ENCODE data around the gene RAC3.

The RAC3 gene

GRCh38 chr17:82076018-82076784, 44.7 kb downstream of the RAC3 start:
- Histone ChIP-seq H3K4me3 (no peak overlapping the region), H3K27ac (no peak overlapping the region)
- DNase-seq (ENCODE audit: low spot score): no peak
- TF ChIP-seq CTCF (IDR thresholded peaks at IDR 0.05): no peak

- Histone ChIP-seq H3K27ac (no peak overlapping the region), H3K4me3 (no peak overlapping the region)
- no peak for DNase-seq (ENCODE audit: low spot score)
- TF ChIP-seq CTCF (IDR thresholded peaks at IDR 0.05): no peak
Observed at GRCh38 chr17:82076785-82077591, 45.5 kb downstream of the RAC3 start.

- DNase-seq (ENCODE audit: low spot score): no peak
- Histone ChIP-seq H3K27ac (no peak overlapping the region), H3K4me3 (no peak overlapping the region)
- no peak for TF ChIP-seq CTCF (IDR thresholded peaks at IDR 0.05)
Observed at GRCh38 chr17:82077617-82078358, 46.3 kb downstream of the RAC3 start.

- no peak for DNase-seq (ENCODE audit: low spot score)
- TF ChIP-seq CTCF (IDR thresholded peaks at IDR 0.05): no peak
- Histone ChIP-seq H3K27ac (no peak overlapping the region), H3K4me3 (no peak overlapping the region)
Observed at GRCh38 chr17:82078433-82078832, 47.0 kb downstream of the RAC3 start.

GRCh38 chr17:82079001-82079677, 47.7 kb downstream of the RAC3 start:
- H3K4me3 ChIP-seq: no peak overlapping the region
- no peak overlapping the region for H3K27ac ChIP-seq
- DNase-seq (ENCODE audit: low spot score): no peak
- TF ChIP-seq CTCF (IDR thresholded peaks at IDR 0.05): no peak

GRCh38 chr17:82080048-82080788, 48.7 kb downstream of the RAC3 start:
- DNase-seq (ENCODE audit: low spot score): no peak
- no peak overlapping the region for H3K4me3 ChIP-seq
- TF ChIP-seq CTCF (IDR thresholded peaks at IDR 0.05): no peak

More at GRCh38 chr17:82080048-82080788, 48.7 kb downstream of the RAC3 start:
- no peak overlapping the region for H3K27ac ChIP-seq

Data from coronary artery (tissue), 2 donors.